GM12891 (cell line): ENCODE results near the gene IL1B.

ENCODE experiments used
- PAX5 ChIP-seq: IDR thresholded peaks from 2 replicates; pipeline ENCODE4 v1.6.1; 2011; ENCODE audit warnings: low read length, moderate library complexity, mild to moderate bottlenecking; ENCODE audit not compliant: insufficient read depth, severe bottlenecking
- POLR2A ChIP-seq: IDR thresholded peaks from 2 replicates; pipeline ENCODE4 v1.6.1; 2011; ENCODE audit warnings: low read depth, low read length, control low read depth
- POLR2AphosphoS5 ChIP-seq: IDR thresholded peaks from 2 replicates; pipeline ENCODE4 v1.6.1; 2011; ENCODE audit warnings: low read depth, low read length, control low read depth
- POU2F2 ChIP-seq: IDR thresholded peaks from 2 replicates; pipeline ENCODE4 v1.6.1; 2011; ENCODE audit warnings: low read depth, mild to moderate bottlenecking, control low read depth, low read length, moderate library complexity
- SPI1 ChIP-seq: IDR thresholded peaks from 2 replicates; pipeline ENCODE4 v1.6.1; 2011; ENCODE audit warnings: low read depth, low read length, control low read depth
- TAF1 ChIP-seq: IDR thresholded peaks from 2 replicates; pipeline ENCODE4 v1.6.1; 2011; ENCODE audit warnings: low read depth, low read length, control low read depth

- TF ChIP-seq SPI1: 0 out of 2 replicates have a peak, but pooled peaks have one; percentile 40
- TF ChIP-seq POLR2A: no peak
- TF ChIP-seq TAF1: no peak
- no peak for TF ChIP-seq POLR2AphosphoS5
- no peak for TF ChIP-seq PAX5
- no peak for TF ChIP-seq POU2F2
Measured at GRCh38 chr2:112811841-112812306, 24.7 kb downstream of the IL1B start.
